Astrocyte of the hippocampus (primary cell): Measurements from ENCODE around the gene GTF3C1.
A peak's percentile ranks its signal among the peaks of the same experiment; 100 is the strongest.
"Not testable (repeated sequence)": the region's sequence is repeated elsewhere in the genome, so short reads cannot be mapped to it uniquely, and the experiment has no call there.

ENCODE experiments used
- DNase-seq: peaks from one replicate; pipeline ENCODE4 v3.0.0; 2011; ENCODE audit warnings: low read depth, low spot score

GTF3C1 gene

GRCh38 chr16:27462846-27463682 lies 86.6 kb downstream of the GTF3C1 start:
- DNase-seq: no peak

DNA sequence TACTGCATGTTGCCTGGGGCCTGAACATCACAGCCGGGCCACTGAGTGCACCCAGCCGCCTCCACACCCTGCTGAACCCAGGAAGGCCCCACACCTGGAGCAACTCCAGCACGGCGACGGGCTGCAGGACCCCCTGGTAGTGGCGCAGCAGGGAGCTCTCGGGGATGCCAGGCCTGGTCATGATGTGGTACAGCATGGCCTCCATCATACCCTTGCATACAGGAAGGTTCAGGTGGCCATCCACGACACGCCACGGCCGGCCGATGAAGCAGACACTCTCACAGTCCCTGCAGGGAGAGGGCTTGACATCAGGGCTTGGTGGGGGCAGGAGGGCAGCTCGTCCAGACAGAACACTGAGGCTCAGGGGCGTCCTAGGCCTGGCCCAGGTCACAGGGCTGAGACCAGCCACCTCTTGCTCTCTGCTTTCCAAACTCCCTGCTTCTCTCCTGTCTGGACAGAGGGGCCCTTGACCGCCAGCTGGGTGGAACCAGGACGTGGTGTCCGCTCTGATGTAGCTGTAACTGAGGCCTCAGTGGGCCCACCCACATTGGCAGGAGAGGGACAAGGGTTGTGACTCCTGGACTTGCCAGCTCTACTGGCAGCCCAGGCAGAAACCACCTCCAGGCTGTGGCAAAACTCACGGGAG lies 87.4 kb downstream of the GTF3C1 start:
- DNase-seq: no peak

DNA sequence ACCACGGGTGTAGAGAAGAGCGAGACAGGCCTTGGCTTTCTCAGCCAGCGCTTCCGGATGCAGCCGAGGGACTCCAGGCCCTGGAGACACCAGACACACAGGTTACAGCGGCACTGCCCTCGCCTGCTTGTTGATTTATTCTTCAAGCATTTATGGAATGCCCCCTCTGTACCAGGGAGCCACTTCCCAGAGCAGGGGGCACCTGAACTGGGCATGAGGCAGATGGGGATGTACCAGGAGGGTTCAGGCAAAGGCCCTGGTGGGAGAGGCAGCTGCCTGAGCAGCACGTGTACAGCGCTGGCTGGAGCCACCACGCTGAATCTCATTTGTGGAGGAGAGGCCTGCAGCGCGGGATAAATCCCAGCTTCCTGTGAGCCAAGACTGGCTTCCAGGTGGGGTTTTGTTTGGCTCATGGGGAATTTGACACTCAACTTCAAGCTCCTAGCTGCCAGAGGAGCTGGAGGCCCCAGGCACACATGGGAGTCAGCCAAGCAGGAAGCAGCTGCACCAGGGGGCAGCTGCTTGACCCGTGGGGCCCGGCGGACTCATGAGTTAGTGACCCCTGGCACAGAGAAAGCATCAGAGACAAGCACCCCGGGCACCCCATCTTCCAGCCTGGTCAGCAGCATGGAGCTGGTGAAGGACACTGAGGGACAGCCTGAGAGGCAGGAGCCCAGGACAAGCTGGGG lies 88.1 kb downstream of the GTF3C1 start:
- peak; percentile 16 for DNase-seq

GRCh38 chr16:27460663-27461482 lies 88.8 kb downstream of the GTF3C1 start:
- DNase-seq: no peak

DNA sequence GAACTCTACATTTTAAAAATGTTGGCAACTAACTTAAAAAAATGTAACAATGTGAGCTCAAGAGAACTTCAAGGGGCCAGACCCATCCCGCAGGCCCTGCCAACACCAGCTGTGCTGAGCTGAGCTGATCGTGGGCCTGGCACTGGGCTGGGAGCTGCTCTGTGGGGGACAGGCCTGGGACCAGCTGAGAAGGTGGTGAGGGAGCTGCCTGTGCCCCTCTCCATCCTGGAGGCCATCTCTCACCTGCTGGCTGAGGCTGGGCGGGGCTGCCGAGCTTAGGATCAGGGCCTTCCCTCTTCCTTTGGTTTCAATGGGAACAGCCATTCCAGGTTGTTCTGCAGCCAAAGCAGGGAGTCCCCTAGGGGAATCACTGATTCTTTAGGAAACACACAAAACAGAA lies 89.5 kb downstream of the GTF3C1 start:
- no peak for DNase-seq

DNA sequence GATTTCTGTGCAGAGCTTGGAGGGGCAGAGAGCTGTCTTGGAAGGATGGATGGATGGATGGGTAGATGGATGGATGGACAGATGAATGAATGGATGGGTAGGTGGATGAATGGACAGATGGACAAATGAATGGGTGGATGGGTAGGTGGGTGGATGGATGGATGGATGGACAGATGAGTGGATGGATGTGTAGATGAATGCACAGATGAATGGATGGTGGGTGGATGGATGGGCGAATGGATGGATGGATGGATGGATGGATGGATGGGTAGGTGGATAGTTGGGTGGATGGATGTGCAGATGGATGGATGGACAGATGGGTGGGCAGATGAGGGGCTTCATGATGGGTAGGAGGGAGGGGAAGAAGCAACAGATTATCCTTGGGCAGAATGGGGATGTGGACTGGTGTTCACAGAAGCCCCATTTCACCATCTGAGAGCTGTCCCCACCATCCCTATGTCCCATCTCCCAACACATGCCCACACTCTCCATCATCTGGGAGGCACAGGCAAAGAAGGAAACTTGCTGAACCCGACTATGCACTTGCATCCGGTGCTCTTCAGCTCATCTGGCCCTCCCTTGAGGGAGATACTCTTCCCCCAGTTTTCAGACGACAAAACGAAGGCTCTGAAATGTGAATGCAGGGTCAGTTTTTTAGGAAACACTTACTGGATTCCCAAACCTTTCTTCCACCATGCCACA lies 90.6 kb downstream of the GTF3C1 start:
- DNase-seq: no peak

DNA sequence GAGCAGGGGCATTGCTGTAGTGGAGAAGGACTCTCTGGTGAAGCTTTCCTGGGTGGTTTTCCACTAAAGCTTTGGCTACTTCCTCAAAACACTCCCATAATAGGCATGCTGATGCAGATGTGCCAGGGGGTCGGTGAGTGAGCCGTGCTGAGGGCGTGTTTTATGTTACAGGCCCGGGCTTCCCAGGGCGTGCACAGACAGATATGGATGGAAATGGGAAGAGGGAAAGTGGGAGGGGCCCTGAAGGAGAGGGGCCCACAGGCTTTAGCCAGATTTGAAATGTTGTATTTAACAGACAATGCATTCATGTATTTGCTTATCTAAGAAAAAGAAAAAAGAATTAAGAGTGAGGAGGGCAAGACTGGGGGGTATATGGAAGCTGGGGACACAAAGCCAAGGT lies 91.5 kb downstream of the GTF3C1 start:
- no peak for DNase-seq

- not testable (repeated sequence) for DNase-seq
Measured at GRCh38 chr16:27457605-27457900, 92.2 kb downstream of the GTF3C1 start.

DNA sequence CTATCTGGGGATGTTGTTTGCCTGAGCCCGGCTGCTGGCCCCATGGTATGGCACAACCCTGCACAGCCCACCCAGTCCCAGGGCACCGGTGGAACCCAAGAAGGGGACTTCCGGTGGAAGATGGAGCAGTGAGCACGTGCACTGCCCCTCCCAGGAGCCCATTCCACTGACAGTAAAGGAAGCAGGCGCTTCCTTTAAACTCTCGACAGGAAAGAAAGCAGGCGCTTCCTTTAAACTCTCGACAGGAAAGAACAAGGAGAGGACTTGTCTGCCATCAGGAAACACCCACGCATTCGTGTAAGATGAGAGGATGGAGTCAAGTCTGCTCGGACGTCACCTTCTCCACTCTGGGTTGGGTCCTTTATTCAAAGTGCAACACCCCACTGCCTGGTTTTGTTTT lies 94.0 kb downstream of the GTF3C1 start:
- no peak for DNase-seq

DNA sequence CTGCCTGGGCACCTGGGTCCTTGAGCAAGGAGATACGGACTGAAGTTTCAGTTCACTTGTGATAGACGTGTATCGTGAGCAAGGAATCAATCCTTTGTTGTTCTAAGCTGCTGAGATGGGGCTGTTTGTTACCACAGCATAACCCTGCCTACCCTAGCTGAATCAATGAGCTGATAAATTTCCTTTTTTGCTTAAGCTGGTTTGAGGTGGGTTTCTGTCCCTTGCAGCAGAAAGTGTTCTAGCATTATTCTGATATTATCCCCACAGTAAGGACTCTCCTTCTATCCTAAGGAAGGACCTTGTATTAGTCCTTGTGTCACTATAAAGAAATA lies 96.3 kb downstream of the GTF3C1 start:
- DNase-seq: no peak

- no peak for DNase-seq
Measured at GRCh38 chr16:27452569-27453493, 96.9 kb downstream of the GTF3C1 start.

GRCh38 chr16:27450196-27450549 lies 99.5 kb downstream of the GTF3C1 start:
- DNase-seq: no peak

GRCh38 chr16:27449434-27450195 lies 100.1 kb downstream of the GTF3C1 start:
- no peak for DNase-seq

- no peak for DNase-seq
Measured at GRCh38 chr16:27448532-27449433, 100.9 kb downstream of the GTF3C1 start.

- DNase-seq: no peak
Measured at GRCh38 chr16:27447301-27447700, 102.4 kb downstream of the GTF3C1 start.

GRCh38 chr16:27446721-27447120 lies 103.0 kb downstream of the GTF3C1 start:
- DNase-seq: no peak

GRCh38 chr16:27445502-27446175 lies 104.1 kb downstream of the GTF3C1 start:
- no peak for DNase-seq

- no peak for DNase-seq
Measured at GRCh38 chr16:27444470-27444869, 105.2 kb downstream of the GTF3C1 start.
